WTC11 (cell line): ENCODE data around the gene ZFYVE28. TPM values are rescaled to one million over a fixed set of nuclear protein-coding genes. Genes with fewer than 3 reads are reported as not detected.
A peak's percentile ranks its signal among the peaks of the same experiment; 100 is the strongest.

Experiments used
- ATAC-seq: fragments of 200-7000 bp; cut with Tn5 transposase; 2 replicates; pipeline ENCODE4 v1.10.0; 2021; ENCODE audit warnings: mild to moderate bottlenecking, moderate library complexity
- CTCF ChIA-PET: fragments of 300-600 bp; sonication (Branson Sonifier 250); formaldehyde crosslinking; loops from one replicate; lab custom pipeline; 2021; ENCODE audit warnings: antibody characterized with exemption; lab: Charles Lee
- POLR2A ChIA-PET: fragments of 350-600 bp; sonication (Branson Sonifier 250); formaldehyde crosslinking; loops from one replicate; lab custom pipeline; 2021; ENCODE audit warnings: antibody characterized with exemption; lab: Charles Lee
- DNase-seq: peaks from one replicate; pipeline ENCODE4 v3.0.0; 2021; ENCODE audit warnings: low spot score
- H3K27ac Mint-ChIP-seq: 2 replicates; pipeline ENCODE4 v1.8.0; 2021; ENCODE audit warnings: mixed read lengths
- H3K27me3 Mint-ChIP-seq: 2 replicates; pipeline ENCODE4 v1.8.0; 2021; ENCODE audit warnings: low read depth, mild to moderate bottlenecking, moderate library complexity, mixed read lengths
- H3K36me3 Mint-ChIP-seq: 2 replicates; pipeline ENCODE4 v1.8.0; 2021; ENCODE audit warnings: mixed read lengths
- H3K4me1 Mint-ChIP-seq: 2 replicates; pipeline ENCODE4 v1.8.0; 2022; ENCODE audit warnings: mixed read lengths
- H3K4me3 Mint-ChIP-seq: 2 replicates; pipeline ENCODE4 v1.8.0; 2021; ENCODE audit warnings: mild to moderate bottlenecking, moderate library complexity, mixed read lengths
- H3K9me3 Mint-ChIP-seq: 2 replicates; pipeline ENCODE4 v1.8.0; 2021; ENCODE audit warnings: mixed read lengths
- ATF6 ChIP-seq: sonication (generic); formaldehyde crosslinking; IDR thresholded peaks from 2 replicates; pipeline ENCODE4 v1.8.1; 2023; ENCODE audit warnings: mild to moderate bottlenecking, missing genetic modification reagents
- ETV6 ChIP-seq: sonication (generic); formaldehyde crosslinking; IDR thresholded peaks from 2 replicates; pipeline ENCODE4 v1.8.1; 2022; ENCODE audit warnings: mild to moderate bottlenecking, missing genetic modification reagents
- MLX ChIP-seq: sonication (generic); formaldehyde crosslinking; IDR thresholded peaks from 2 replicates; pipeline ENCODE4 v1.8.1; 2023; ENCODE audit warnings: mild to moderate bottlenecking, missing genetic modification reagents, moderate library complexity
- NFATC4 ChIP-seq: fragments of 250-450 bp; sonication (Bioruptor Pico); IDR thresholded peaks from 2 replicates; pipeline ENCODE4 v1.9.0; 2021; ENCODE audit warnings: mild to moderate bottlenecking
- PRRX2 ChIP-seq: fragments of 250-450 bp; sonication (Bioruptor Pico); IDR thresholded peaks from 2 replicates; pipeline ENCODE4 v1.8.0; 2021; ENCODE audit warnings: mild to moderate bottlenecking
- SP1 ChIP-seq: sonication (generic); formaldehyde crosslinking; conservative IDR thresholded peaks from 2 replicates; pipeline ENCODE4 v1.8.1; 2022; ENCODE audit warnings: missing genetic modification reagents
- TCF7 ChIP-seq: sonication (generic); formaldehyde crosslinking; IDR thresholded peaks from 2 replicates; pipeline ENCODE4 v1.8.0; 2022; ENCODE audit warnings: mild to moderate bottlenecking, low read depth, missing genetic modification reagents, moderate library complexity
- USF2 ChIP-seq: sonication (generic); formaldehyde crosslinking; IDR thresholded peaks from 2 replicates; pipeline ENCODE4 v1.8.1; 2023; ENCODE audit warnings: mild to moderate bottlenecking, missing genetic modification reagents, moderate library complexity
- ZNF232 ChIP-seq: sonication (generic); formaldehyde crosslinking; IDR thresholded peaks from 2 replicates; pipeline ENCODE4 v1.8.0; 2022; ENCODE audit warnings: mild to moderate bottlenecking, missing genetic modification reagents
- ZNF281 ChIP-seq: sonication (generic); formaldehyde crosslinking; IDR thresholded peaks from 2 replicates; pipeline ENCODE4 v1.8.0; 2023; ENCODE audit warnings: mild to moderate bottlenecking, missing genetic modification reagents
- ZNF423 ChIP-seq: fragments of 250-450 bp; sonication (Bioruptor Pico); IDR thresholded peaks from 2 replicates; pipeline ENCODE4 v2.1.2; 2022; ENCODE audit warnings: mild to moderate bottlenecking, moderate library complexity
- ZNF512 ChIP-seq: sonication (generic); formaldehyde crosslinking; IDR thresholded peaks from 2 replicates; pipeline ENCODE4 v1.8.1; 2022; ENCODE audit warnings: missing genetic modification reagents, borderline replicate concordance
- total RNA-seq: library from RNA; stranded (reverse); gene quantifications from 3 replicates; pipeline ENCODE4 v1.2.3, GENCODE V29; 2021
- TF ChIP-seq, protein P1 (sequence below): sonication (generic); formaldehyde crosslinking; IDR thresholded peaks from 2 replicates; pipeline ENCODE4 v1.8.1; 2022; ENCODE audit warnings: low read depth, mild to moderate bottlenecking, moderate library complexity, missing genetic modification reagents, borderline replicate concordance
- TF ChIP-seq, protein P2 (sequence below): sonication (generic); formaldehyde crosslinking; IDR thresholded peaks from 2 replicates; pipeline ENCODE4 v1.8.0; 2022; ENCODE audit warnings: mild to moderate bottlenecking, missing genetic modification reagents
- TF ChIP-seq, protein P3 (sequence below): sonication (generic); formaldehyde crosslinking; IDR thresholded peaks from 2 replicates; pipeline ENCODE4 v1.8.0; 2022; ENCODE audit warnings: mild to moderate bottlenecking, missing genetic modification reagents

The ZFYVE28 gene
- total RNA-seq, 1 experiment from 2014 or later, result 7.8 TPM

GRCh38 chr4:2402941-2403340 is 15.5 kb downstream of the ZFYVE28 start (continued):
- TF ChIP-seq TCF7, result no peak
- TF ChIP-seq, protein P1, sequence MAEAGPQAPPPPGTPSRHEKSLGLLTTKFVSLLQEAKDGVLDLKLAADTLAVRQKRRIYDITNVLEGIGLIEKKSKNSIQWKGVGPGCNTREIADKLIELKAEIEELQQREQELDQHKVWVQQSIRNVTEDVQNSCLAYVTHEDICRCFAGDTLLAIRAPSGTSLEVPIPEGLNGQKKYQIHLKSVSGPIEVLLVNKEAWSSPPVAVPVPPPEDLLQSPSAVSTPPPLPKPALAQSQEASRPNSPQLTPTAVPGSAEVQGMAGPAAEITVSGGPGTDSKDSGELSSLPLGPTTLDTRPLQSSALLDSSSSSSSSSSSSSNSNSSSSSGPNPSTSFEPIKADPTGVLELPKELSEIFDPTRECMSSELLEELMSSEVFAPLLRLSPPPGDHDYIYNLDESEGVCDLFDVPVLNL (CRISPR knock-in tag), result no peak

DNA sequence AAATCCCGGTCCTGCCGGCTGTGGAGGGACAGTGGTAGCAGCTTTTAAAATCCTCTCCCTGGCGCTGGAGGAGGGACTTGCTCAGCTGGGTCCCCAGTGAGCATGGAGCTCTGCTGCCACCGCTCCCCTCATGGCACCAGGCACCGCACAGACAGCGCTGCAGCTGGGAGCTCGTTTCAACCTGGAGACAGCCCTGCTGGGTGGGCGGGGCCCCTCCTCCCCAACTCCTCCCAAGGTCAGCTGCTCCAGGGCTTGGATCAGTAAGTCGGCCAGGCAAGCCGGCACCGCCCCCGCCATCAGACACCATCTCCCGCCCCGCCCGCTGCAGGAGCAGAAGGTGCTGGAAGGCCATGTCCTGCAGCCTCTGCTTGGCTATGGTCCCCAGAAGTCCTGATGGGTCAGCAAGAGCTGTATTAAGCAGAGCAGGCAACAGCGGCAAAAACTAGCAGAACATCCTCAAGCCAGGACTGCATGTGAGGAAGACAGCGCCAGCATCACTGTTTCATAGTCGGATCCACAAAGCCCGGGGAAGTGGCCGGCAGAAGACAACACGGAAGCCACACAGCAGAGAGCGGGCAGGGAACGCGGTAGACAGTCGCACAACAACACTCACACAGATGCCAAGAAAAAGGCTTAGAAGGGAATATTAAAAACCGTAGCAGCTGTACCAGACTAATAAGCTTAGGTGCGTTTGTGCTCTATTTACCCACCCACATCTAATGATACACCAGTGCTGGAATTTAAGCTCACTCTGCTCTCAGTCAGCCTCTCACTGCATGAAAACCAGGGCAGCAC is 16.2 kb downstream of the ZFYVE28 start:
- ChIA-PET POLR2A (interaction anchor here (0.8 to 2.4 kb wide), 6 partner anchors 9 to 67 kb away, joined by 3 to 6 read pairs (median 4); partner anchors contain the start of gene RNF4), CTCF (interaction anchor here (0.8 to 3.5 kb wide), 14 partner anchors 9 to 182 kb away, joined by 3 to 24 read pairs (median 6); partner anchors contain the start of genes CFAP99, HAUS3, POLN and ZFYVE28)
- peaks cover 9% of the 10 kb centered on the region for H3K27me3 Mint-ChIP-seq
- ATAC-seq (peak; percentile 92), DNase-seq (peak; percentile 88)
- peaks cover 4% of the 10 kb centered on the region; the same call in 1 of the 2 replicates for H3K9me3 Mint-ChIP-seq
- H3K4me3 Mint-ChIP-seq, result peak overlapping the region; percentile 67
- TF ChIP-seq MLX (CRISPR knock-in tag) (no peak), ZNF423 (CRISPR knock-in tag) (no peak), ZNF512 (CRISPR knock-in tag) (no peak), PRRX2 (CRISPR knock-in tag) (no peak), ZNF232 (CRISPR knock-in tag) (no peak), ETV6 (CRISPR knock-in tag) (no peak), USF2 (CRISPR knock-in tag) (peak; percentile 51; the same call in 1 of the 2 replicates), ZNF281 (CRISPR knock-in tag) (no peak), NFATC4 (CRISPR knock-in tag) (no peak), ATF6 (CRISPR knock-in tag) (no peak), SP1 (CRISPR knock-in tag) (peak; percentile 69)
- TF ChIP-seq, protein P2, sequence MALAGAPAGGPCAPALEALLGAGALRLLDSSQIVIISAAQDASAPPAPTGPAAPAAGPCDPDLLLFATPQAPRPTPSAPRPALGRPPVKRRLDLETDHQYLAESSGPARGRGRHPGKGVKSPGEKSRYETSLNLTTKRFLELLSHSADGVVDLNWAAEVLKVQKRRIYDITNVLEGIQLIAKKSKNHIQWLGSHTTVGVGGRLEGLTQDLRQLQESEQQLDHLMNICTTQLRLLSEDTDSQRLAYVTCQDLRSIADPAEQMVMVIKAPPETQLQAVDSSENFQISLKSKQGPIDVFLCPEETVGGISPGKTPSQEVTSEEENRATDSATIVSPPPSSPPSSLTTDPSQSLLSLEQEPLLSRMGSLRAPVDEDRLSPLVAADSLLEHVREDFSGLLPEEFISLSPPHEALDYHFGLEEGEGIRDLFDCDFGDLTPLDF (CRISPR knock-in tag), result no peak
- TF ChIP-seq, protein P3, sequence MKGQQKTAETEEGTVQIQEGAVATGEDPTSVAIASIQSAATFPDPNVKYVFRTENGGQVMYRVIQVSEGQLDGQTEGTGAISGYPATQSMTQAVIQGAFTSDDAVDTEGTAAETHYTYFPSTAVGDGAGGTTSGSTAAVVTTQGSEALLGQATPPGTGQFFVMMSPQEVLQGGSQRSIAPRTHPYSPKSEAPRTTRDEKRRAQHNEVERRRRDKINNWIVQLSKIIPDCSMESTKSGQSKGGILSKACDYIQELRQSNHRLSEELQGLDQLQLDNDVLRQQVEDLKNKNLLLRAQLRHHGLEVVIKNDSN (CRISPR knock-in tag), result 0 out of 2 replicates have a peak, but pooled peaks have one; percentile 41
- 0 out of 2 replicates have a peak overlapping the region, but pooled peaks have one; percentile 23 for H3K27ac Mint-ChIP-seq
- H3K4me1 Mint-ChIP-seq, result peaks cover 33% of the 10 kb centered on the region
- no peaks in the 10 kb centered on the region for H3K36me3 Mint-ChIP-seq
